Ectodermal cell (in vitro differentiated cells): ENCODE measurements around the gene SNX6.

Experiments used
- H3K27ac ChIP-seq: 2 replicates; pipeline ENCODE4 v1.7.0; 2013; ENCODE audit warnings: mild to moderate bottlenecking, low read depth, low read length; ENCODE audit not compliant: insufficient read depth, poor library complexity, severe bottlenecking
- H3K27me3 ChIP-seq: 2 replicates; pipeline ENCODE4 v1.7.0; 2013; ENCODE audit warnings: mild to moderate bottlenecking, low read length; ENCODE audit not compliant: insufficient read depth, control insufficient read depth, poor library complexity, severe bottlenecking
- H3K36me3 ChIP-seq: one replicate; pipeline ENCODE4 v1.7.0; 2013; ENCODE audit warnings: low read length; ENCODE audit not compliant: control insufficient read depth, insufficient read depth
- H3K4me1 ChIP-seq: one replicate; pipeline ENCODE4 v1.7.0; 2013; ENCODE audit warnings: low read length; ENCODE audit not compliant: control insufficient read depth, insufficient read depth
- H3K4me3 ChIP-seq: 2 replicates; pipeline ENCODE4 v1.7.0; 2013; ENCODE audit warnings: low read depth, low read length, control low read depth; ENCODE audit not compliant: insufficient read depth
- H3K9me3 ChIP-seq: 2 replicates; pipeline ENCODE4 v1.7.0; 2013; ENCODE audit warnings: mild to moderate bottlenecking, low read length, moderate library complexity; ENCODE audit not compliant: control insufficient read depth
- WGBS, 2 experiments: methylation state at CpG; one replicate each; pipeline ENCODE4 v1.1.7; 2013; ENCODE audit warnings: missing lambda C conversion rate in 2 of 2; 5-methylcytosine and 5-hydroxymethylcytosine counted together

The SNX6 gene

DNA sequence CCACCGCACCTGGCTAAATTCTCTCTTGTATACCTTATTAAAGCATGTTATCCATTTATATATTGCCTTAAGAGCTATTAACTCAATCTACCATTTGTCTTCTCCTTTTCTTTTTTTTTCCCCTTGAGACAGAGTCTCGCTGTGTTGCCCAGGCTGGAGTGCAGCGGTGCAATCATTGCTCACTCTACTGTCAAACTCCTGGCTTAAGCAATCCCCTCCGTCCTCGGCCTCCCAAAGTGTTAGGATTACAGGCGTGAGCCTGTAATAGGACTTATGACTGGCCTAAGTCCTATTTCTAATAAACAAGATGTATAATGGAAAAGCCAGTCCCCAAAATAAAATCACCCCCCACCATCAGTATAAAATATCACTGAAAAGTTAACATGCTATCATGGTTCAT is 14.4 kb downstream of the SNX6 start:
- H3K36me3 ChIP-seq = no peaks in the 10 kb centered on the region
- no peak overlapping the region for H3K4me3 ChIP-seq
- H3K27me3 ChIP-seq = no peaks in the 10 kb centered on the region
- H3K9me3 ChIP-seq = no peaks in the 10 kb centered on the region
- H3K4me1 ChIP-seq = no peaks in the 10 kb centered on the region
- no peak overlapping the region for H3K27ac ChIP-seq
- 96% methylated on average over 5 to 6 of the region's 6 CpGs for WGBS, 2 experiments

DNA sequence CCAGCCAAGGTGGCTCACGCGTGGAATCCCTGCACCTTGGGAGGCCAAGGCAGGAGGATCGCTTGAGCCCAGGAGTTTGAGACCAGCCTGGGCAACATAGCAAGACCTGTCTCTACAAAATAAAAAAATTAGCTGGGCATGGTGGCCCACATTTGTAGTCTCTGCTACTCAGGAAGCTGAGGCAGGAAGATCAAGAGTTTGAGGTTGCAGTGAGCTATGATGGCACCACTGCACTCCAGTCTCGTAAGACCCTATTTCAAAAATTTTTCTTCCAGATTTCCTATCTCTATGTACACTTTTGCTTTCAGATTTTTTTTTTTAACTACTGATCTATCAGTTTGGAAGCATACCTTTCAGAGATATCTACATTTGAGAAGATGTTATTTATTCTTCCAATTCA is 15.3 kb downstream of the SNX6 start:
- no peaks in the 10 kb centered on the region for H3K9me3 ChIP-seq
- H3K4me3 ChIP-seq = no peak overlapping the region
- H3K36me3 ChIP-seq = no peaks in the 10 kb centered on the region
- no peaks in the 10 kb centered on the region for H3K4me1 ChIP-seq
- H3K27me3 ChIP-seq = no peaks in the 10 kb centered on the region
- 93 to 95% methylated on average over 4 of the region's 4 CpGs for WGBS, 2 experiments
- no peak overlapping the region for H3K27ac ChIP-seq

DNA sequence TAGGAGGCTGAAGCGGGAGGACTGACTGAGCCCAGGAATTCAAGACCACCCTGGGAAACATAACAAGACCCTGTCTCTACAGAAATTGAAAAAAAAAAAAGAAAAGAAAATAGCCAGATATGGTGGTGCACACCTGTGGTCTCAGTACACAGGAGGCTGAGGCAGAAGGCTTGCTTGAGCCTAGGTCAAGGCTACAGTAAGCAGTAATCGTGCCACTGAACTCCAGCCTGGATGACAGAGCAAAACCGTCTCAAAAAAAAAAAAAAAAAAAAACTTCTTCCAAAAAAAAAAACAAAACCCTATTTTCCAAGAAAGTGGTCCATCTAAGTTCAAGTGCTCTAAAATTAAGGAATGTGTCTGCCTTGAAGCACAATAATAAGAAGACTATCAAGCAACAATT is 19.8 kb downstream of the SNX6 start:
- Histone ChIP-seq H3K27ac (no peak overlapping the region), H3K9me3 (no peaks in the 10 kb centered on the region), H3K36me3 (peaks cover 5% of the 10 kb centered on the region), H3K4me3 (no peak overlapping the region), H3K27me3 (no peaks in the 10 kb centered on the region), H3K4me1 (no peaks in the 10 kb centered on the region)
- 92 to 95% methylated on average over 3 of the region's 3 CpGs for WGBS, 2 experiments

DNA sequence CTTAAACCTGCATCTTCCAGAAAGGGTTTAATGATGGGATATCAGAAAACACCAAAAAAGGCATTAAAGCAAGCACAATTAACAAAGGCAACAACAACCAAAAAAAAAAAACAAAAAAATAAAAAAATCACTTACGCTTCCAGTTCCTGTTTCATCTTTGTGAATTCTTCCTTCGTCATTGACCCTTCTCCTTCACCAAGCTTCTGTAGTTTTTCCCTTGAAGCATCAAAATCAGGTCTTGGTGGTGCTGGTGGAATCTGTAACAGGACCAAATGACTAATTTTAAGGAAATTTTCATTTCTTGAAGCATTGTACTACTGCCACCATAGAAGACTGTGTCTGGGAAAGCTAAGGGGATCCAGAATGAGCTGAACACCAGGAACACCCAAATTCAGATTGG is 24.5 kb downstream of the SNX6 start:
- no peak overlapping the region for H3K4me3 ChIP-seq
- H3K4me1 ChIP-seq = no peaks in the 10 kb centered on the region
- no peaks in the 10 kb centered on the region for H3K27me3 ChIP-seq
- H3K36me3 ChIP-seq = peaks cover 19% of the 10 kb centered on the region
- no peaks in the 10 kb centered on the region for H3K9me3 ChIP-seq
- no peak overlapping the region for H3K27ac ChIP-seq
- 90 to 100% methylated on average over 2 of the region's 2 CpGs for WGBS, 2 experiments

DNA sequence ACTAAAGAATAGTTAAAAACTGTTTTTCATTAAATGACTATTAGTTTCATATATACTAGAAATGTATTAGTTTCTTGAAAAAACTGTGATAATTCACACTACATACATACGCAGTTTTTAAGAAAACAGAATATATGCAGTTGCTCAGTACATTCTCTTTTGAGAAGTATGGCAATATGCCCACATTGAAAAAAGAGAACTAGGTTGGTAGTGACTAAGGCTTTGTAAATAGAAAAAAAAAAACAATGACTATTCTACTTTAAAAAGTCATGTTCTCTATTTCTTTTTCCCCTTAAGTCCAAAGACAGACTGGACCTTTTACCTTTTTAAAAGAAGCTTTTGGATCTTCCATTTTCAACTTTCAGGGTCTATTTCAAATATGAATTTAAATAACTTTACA is 25.0 kb downstream of the SNX6 start:
- no peak overlapping the region for H3K27ac ChIP-seq
- H3K9me3 ChIP-seq = no peaks in the 10 kb centered on the region
- WGBS, 2 experiments = 86% methylated on average over 1 of the region's 1 CpG; no CpG with 5 or more reads in 1 of the 2 experiments
- no peaks in the 10 kb centered on the region for H3K4me1 ChIP-seq
- H3K27me3 ChIP-seq = no peaks in the 10 kb centered on the region
- peaks cover 21% of the 10 kb centered on the region for H3K36me3 ChIP-seq
- no peak overlapping the region for H3K4me3 ChIP-seq

DNA sequence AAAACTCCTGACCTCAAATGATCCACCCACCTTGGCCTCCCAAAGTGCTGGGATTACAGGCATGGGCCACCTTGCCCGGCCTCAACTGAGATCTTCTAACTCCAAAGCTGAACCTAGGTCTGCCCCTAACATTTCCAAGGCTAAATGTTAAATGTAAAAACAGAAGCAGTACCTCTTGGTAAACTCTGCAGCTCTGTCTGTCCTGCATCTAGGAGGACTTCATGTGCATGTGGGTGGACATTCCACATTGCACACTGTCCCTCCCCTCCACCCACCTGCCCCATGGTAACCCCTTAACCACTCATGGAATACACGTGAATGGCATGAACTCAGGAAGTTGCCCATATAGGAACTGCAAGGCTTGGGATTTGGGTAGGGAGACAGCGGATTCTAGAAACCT is 33.1 kb downstream of the SNX6 start:
- peaks cover 38% of the 10 kb centered on the region for H3K36me3 ChIP-seq
- H3K27ac ChIP-seq = no peak overlapping the region
- H3K9me3 ChIP-seq = no peaks in the 10 kb centered on the region
- H3K4me3 ChIP-seq = no peak overlapping the region
- no peaks in the 10 kb centered on the region for H3K4me1 ChIP-seq
- 96 to 98% methylated on average over 3 of the region's 3 CpGs for WGBS, 2 experiments
- H3K27me3 ChIP-seq = no peaks in the 10 kb centered on the region

DNA sequence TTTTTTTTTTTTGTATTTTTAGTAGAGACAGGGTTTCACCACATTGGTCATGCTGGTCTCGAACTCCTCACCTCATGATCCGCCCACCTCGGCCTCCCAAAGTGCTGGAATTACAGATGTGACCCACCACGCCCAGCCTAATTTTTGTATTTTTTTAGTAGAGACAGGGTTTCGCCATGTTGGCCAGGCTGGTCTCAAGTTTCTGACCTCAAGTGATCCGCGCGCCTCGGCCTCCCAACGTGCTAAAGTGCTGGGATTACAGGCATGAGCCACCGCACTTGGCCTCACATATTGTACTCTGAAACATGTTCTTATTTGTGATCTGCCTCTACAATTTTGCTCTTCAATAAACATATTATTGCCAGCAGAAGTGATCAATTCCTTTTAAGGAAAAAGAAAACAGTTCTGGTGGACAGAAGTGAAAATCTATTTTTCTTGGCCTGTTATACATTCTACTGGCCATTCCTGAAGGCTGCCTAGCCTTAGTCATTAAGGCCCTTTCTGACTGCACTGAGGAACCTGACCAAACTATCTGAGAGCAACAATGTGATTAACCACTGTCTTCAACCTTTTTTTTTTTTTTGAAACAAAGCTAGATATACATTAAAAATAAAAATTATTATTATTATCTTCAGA is 36.1 kb downstream of the SNX6 start:
- H3K27me3 ChIP-seq = no peaks in the 10 kb centered on the region
- no peak overlapping the region for H3K4me3 ChIP-seq
- H3K27ac ChIP-seq = no peak overlapping the region
- peaks cover 48% of the 10 kb centered on the region for H3K36me3 ChIP-seq
- no peaks in the 10 kb centered on the region for H3K9me3 ChIP-seq
- WGBS, 2 experiments = 93 to 97% methylated on average over 11 of the region's 11 CpGs
- no peaks in the 10 kb centered on the region for H3K4me1 ChIP-seq

DNA sequence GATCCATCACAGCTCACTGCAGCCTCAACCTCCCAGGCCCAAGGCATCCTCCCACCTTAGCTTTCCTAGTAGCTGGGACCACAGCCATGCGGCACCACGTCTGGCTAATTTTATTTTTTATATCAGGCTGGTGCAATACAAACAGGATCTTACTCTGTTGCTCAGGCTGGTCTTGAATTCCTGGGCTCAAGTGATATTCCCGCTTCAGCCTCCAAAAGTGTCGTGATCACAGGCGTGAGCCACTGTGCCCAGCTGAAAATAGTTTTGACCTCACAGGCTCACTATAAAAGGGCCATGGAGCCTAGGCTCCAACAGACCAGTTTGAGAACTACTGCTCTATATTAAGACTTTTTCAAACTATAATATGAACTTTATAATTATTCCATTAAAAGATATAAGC is 37.3 kb downstream of the SNX6 start:
- H3K4me1 ChIP-seq = no peaks in the 10 kb centered on the region
- no peaks in the 10 kb centered on the region for H3K9me3 ChIP-seq
- no peaks in the 10 kb centered on the region for H3K27me3 ChIP-seq
- H3K27ac ChIP-seq = no peak overlapping the region
- no peak overlapping the region for H3K4me3 ChIP-seq
- peaks cover 40% of the 10 kb centered on the region for H3K36me3 ChIP-seq
- 94 to 96% methylated on average over 5 of the region's 5 CpGs for WGBS, 2 experiments

DNA sequence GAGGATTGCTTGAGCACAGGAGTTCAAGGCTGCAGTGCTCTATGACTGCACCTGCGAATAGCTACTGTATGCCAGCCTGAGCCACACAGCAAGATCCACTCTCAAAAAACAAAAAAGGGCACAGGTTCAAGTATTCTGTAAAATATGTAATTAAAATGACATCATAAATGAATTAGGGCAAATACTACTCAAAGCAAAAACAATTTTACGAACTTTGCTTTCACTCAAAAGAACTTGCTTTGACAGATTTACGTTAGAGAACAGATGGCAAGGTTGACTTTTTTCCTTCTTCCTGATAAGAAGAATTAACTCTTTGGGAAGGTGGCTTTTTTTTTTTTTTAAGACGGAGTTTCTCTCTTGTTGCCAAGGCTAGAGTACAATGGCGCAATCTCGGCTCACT is 46.4 kb downstream of the SNX6 start:
- H3K27ac ChIP-seq = no peak overlapping the region
- WGBS, 2 experiments = 96 to 98% methylated on average over 6 of the region's 6 CpGs
- H3K27me3 ChIP-seq = no peaks in the 10 kb centered on the region
- H3K36me3 ChIP-seq = peaks cover 17% of the 10 kb centered on the region
- H3K4me1 ChIP-seq = no peaks in the 10 kb centered on the region
- H3K4me3 ChIP-seq = no peak overlapping the region
- H3K9me3 ChIP-seq = no peaks in the 10 kb centered on the region

DNA sequence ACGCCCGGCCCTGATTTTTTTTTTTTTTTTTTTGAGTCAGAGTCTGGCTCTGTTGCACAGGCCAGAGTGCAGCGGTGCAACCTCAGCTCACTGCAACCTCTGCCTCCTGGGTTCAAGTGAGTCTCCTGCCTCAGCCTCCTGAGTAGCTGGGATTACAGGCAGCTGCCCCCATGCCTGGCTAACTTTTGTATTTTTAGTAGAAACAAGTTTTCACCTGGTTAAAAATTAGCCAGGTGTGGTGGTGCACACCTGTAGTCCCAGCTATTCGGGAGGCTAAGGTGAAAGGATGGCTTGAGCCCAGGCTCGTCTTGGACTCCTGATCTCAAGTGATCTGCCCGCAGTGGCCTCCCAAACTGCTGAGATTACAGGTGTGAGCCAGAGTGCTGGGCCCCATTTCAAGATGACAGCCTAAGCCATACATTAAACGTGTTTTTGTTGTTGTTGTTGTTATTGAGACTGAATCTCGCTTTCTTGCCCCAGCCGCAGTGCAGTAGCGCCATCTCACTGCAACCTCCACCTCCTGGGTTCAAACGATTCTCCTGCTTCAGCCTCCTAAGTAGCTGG is 47.7 kb downstream of the SNX6 start:
- Histone ChIP-seq H3K36me3 (peaks cover 13% of the 10 kb centered on the region), H3K27ac (no peak overlapping the region), H3K4me1 (no peaks in the 10 kb centered on the region), H3K9me3 (no peaks in the 10 kb centered on the region), H3K4me3 (no peak overlapping the region), H3K27me3 (no peaks in the 10 kb centered on the region)
- WGBS, 2 experiments = 95 to 97% methylated on average over 11 of the region's 11 CpGs
